ENCODE measurements around the gene DNASE1L3.
"Not testable (repeated sequence)": the region's sequence is repeated elsewhere in the genome, so short reads cannot be mapped to it uniquely, and the experiment has no call there.

Gene DNASE1L3

GRCh38 chr3:58202917-58203360, 7.8 kb downstream of the DNASE1L3 start:
- in situ Hi-C loops (cut with HindIII; ENCODE audit: low sequenced_read_pairs): no loop called here

- in situ Hi-C loops (cut with HindIII; ENCODE audit: low sequenced_read_pairs): not testable (repeated sequence)
Observed at GRCh38 chr3:58201451-58201850, 9.3 kb downstream of the DNASE1L3 start.

GRCh38 chr3:58200846-58201355, 9.9 kb downstream of the DNASE1L3 start:
- in situ Hi-C loops (cut with HindIII; ENCODE audit: low sequenced_read_pairs): no loop called here

GRCh38 chr3:58200121-58200709, 10.6 kb downstream of the DNASE1L3 start:
- in situ Hi-C loops (cut with HindIII; ENCODE audit: low sequenced_read_pairs): no loop called here

- in situ Hi-C loops (cut with HindIII; ENCODE audit: low sequenced_read_pairs): loop anchor here (10.0 kb wide), 2 partner anchors 106 to 216 kb away; partner anchors contain the start of genes HTD2 and RPP14
Observed at GRCh38 chr3:58198804-58199203, 12.0 kb downstream of the DNASE1L3 start.

GRCh38 chr3:58198362-58198761, 12.4 kb downstream of the DNASE1L3 start:
- in situ Hi-C loops (cut with HindIII; ENCODE audit: low sequenced_read_pairs): loop anchor here (10.0 kb wide), 2 partner anchors 106 to 216 kb away; partner anchors contain the start of genes HTD2 and RPP14

- in situ Hi-C loops (cut with HindIII; ENCODE audit: low sequenced_read_pairs): loop anchor here (10.0 kb wide), 2 partner anchors 107 to 217 kb away; partner anchors contain the start of genes HTD2 and RPP14
Observed at GRCh38 chr3:58197588-58197987, 13.2 kb downstream of the DNASE1L3 start.

GRCh38 chr3:58193682-58194407, 16.9 kb downstream of the DNASE1L3 start:
- in situ Hi-C loops (cut with HindIII; ENCODE audit: low sequenced_read_pairs): loop anchor here (10.0 kb wide), 2 partner anchors 111 to 221 kb away; partner anchors contain the start of genes HTD2 and RPP14

- in situ Hi-C loops (cut with HindIII; ENCODE audit: low sequenced_read_pairs): loop anchor here (10.0 kb wide), 2 partner anchors 113 to 223 kb away; partner anchors contain the start of genes HTD2 and RPP14
Observed at GRCh38 chr3:58192069-58192468, 18.7 kb downstream of the DNASE1L3 start.

GRCh38 chr3:58191361-58191991, 19.3 kb downstream of the DNASE1L3 start:
- in situ Hi-C loops (cut with HindIII; ENCODE audit: low sequenced_read_pairs): loop anchor here (10.0 kb wide), 2 partner anchors 113 to 223 kb away; partner anchors contain the start of genes HTD2 and RPP14

- in situ Hi-C loops (cut with HindIII; ENCODE audit: low sequenced_read_pairs): loop anchor here (10.0 kb wide), 2 partner anchors 114 to 224 kb away; partner anchors contain the start of genes HTD2 and RPP14
Observed at GRCh38 chr3:58190882-58191281, 19.9 kb downstream of the DNASE1L3 start.

GRCh38 chr3:58190291-58190690, 20.5 kb downstream of the DNASE1L3 start:
- in situ Hi-C loops (cut with HindIII; ENCODE audit: low sequenced_read_pairs): loop anchor here (10.0 kb wide), 2 partner anchors 115 to 225 kb away; partner anchors contain the start of genes HTD2 and RPP14

GRCh38 chr3:58189691-58190090, 21.1 kb downstream of the DNASE1L3 start:
- in situ Hi-C loops (cut with HindIII; ENCODE audit: low sequenced_read_pairs): loop anchor here (10.0 kb wide), 2 partner anchors 115 to 225 kb away; partner anchors contain the start of genes HTD2 and RPP14

- in situ Hi-C loops (cut with HindIII; ENCODE audit: low sequenced_read_pairs): no loop called here
Observed at GRCh38 chr3:58188921-58189451, 21.8 kb downstream of the DNASE1L3 start.

GRCh38 chr3:58188173-58188564, 22.6 kb downstream of the DNASE1L3 start:
- in situ Hi-C loops (cut with HindIII; ENCODE audit: low sequenced_read_pairs): no loop called here

- in situ Hi-C loops (cut with HindIII; ENCODE audit: low sequenced_read_pairs): no loop called here
Observed at GRCh38 chr3:58184982-58185360, 25.8 kb downstream of the DNASE1L3 start.

GRCh38 chr3:58184309-58184981, 26.3 kb downstream of the DNASE1L3 start:
- in situ Hi-C loops (cut with HindIII; ENCODE audit: low sequenced_read_pairs): no loop called here

GRCh38 chr3:58183891-58184290, 26.9 kb downstream of the DNASE1L3 start:
- in situ Hi-C loops (cut with HindIII; ENCODE audit: low sequenced_read_pairs): no loop called here

GRCh38 chr3:58183221-58183620, 27.6 kb downstream of the DNASE1L3 start:
- in situ Hi-C loops (cut with HindIII; ENCODE audit: low sequenced_read_pairs): no loop called here

GRCh38 chr3:58180940-58181587, 29.7 kb downstream of the DNASE1L3 start:
- in situ Hi-C loops (cut with HindIII; ENCODE audit: low sequenced_read_pairs): no loop called here

Measured in DLD1 (cell line).